SU-DHL-6 (cell line): ENCODE measurements around the gene MED27.

Experiments used
- CTCF ChIP-seq: fragments of 200-600 bp; sonication (generic); IDR thresholded peaks from one replicate; pipeline ENCODE4 v1.5.1; 2017; ENCODE audit warnings: antibody characterized with exemption, mild to moderate bottlenecking, low read length, moderate library complexity; ENCODE audit not compliant: insufficient read depth, poor library complexity, severe bottlenecking
- EZH2phosphoT487 ChIP-seq: fragments of 200-600 bp; sonication (generic), shearing (Covaris generic); conservative IDR thresholded peaks from 2 replicates; pipeline ENCODE4 v1.6.1; 2018; ENCODE audit warnings: mild to moderate bottlenecking, antibody characterized with exemption, low read length, moderate library complexity, mixed read lengths

DNA sequence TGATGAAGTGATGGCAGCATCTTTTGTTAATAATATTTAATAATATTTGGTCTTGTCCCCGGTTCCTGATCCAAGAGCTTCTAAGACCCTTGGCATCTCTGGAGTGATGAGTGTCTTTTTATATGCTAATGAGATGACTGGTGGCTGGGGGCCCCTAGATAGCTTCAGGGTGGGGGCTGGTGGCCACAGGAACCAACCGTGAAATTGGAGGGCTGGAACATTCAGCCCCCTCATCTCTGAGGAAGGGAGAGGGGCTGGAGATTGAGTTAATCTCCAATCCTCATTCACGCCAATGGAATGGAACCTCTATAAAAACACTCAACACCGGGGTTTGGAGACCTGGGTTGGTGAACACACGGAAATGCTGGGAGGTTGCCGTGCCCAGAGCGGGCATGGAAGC is 261.6 kb downstream of the MED27 start:
- TF ChIP-seq CTCF (no peak), EZH2phosphoT487 (no peak)
